Endodermal cell (in vitro differentiated cells): ENCODE measurements around the gene PPFIA2. TPM values are rescaled to one million over a fixed set of nuclear protein-coding genes. Genes with fewer than 3 reads are reported as not detected.

ENCODE experiments used
- DNase-seq: peaks from one replicate; pipeline ENCODE4 v3.0.0-alpha.2; 2017
- H3K27ac ChIP-seq: 2 replicates; pipeline ENCODE4 v1.5.1; 2013; ENCODE audit warnings: mild to moderate bottlenecking, low read depth, low read length, moderate library complexity
- H3K27me3 ChIP-seq: 2 replicates; pipeline ENCODE4 v1.6.1; 2013; ENCODE audit warnings: mild to moderate bottlenecking, low read length, moderate library complexity; ENCODE audit not compliant: insufficient read depth, control insufficient read depth, poor library complexity, severe bottlenecking
- H3K36me3 ChIP-seq: 2 replicates; pipeline ENCODE4 v1.7.0; 2013; ENCODE audit warnings: mild to moderate bottlenecking, low read length, moderate library complexity; ENCODE audit not compliant: control insufficient read depth, insufficient read depth
- H3K4me1 ChIP-seq: one replicate; pipeline ENCODE4 v1.7.0; 2013; ENCODE audit warnings: low read length; ENCODE audit not compliant: control insufficient read depth, insufficient read depth
- H3K4me3 ChIP-seq: 2 replicates; pipeline ENCODE4 v1.5.1; 2013; ENCODE audit warnings: mild to moderate bottlenecking, low read length, moderate library complexity
- H3K9ac ChIP-seq: 2 replicates; pipeline ENCODE4 v1.6.1; 2013; ENCODE audit warnings: mild to moderate bottlenecking, low read length, moderate library complexity; ENCODE audit not compliant: poor library complexity, severe bottlenecking; ENCODE audit errors: extremely low read depth
- H3K9me3 ChIP-seq: 2 replicates; pipeline ENCODE4 v1.6.1; 2013; ENCODE audit warnings: mild to moderate bottlenecking, low read length, moderate library complexity; ENCODE audit not compliant: control insufficient read depth
- H3K27ac Mint-ChIP-seq: 2 replicates; pipeline ENCODE4 v1.8.0; 2020; ENCODE audit warnings: mixed read lengths
- H3K27me3 Mint-ChIP-seq: 2 replicates; pipeline ENCODE4 v1.8.0; 2021; ENCODE audit warnings: mild to moderate bottlenecking, mixed read lengths; ENCODE audit not compliant: insufficient read depth
- H3K36me3 Mint-ChIP-seq: 2 replicates; pipeline ENCODE4 v1.8.0; 2020; ENCODE audit warnings: low read depth, mixed read lengths
- H3K4me1 Mint-ChIP-seq: 2 replicates; pipeline ENCODE4 v1.8.0; 2020; ENCODE audit warnings: mixed read lengths
- H3K4me3 Mint-ChIP-seq: 2 replicates; pipeline ENCODE4 v1.8.0; 2020; ENCODE audit warnings: mild to moderate bottlenecking, moderate library complexity, mixed read lengths
- H3K9me3 Mint-ChIP-seq: 2 replicates; pipeline ENCODE4 v1.8.0; 2020; ENCODE audit warnings: mild to moderate bottlenecking, mixed read lengths
- WGBS, 2 experiments: methylation state at CpG; one replicate each; pipeline versions ENCODE4 v1.1.5 to v1.1.7; 2013; ENCODE audit warnings: missing lambda C conversion rate in 2 of 2, mixed read lengths in 1 of 2; ENCODE audit not compliant: insufficient coverage in 1 of 2, insufficient read length in 1 of 2; 5-methylcytosine and 5-hydroxymethylcytosine counted together
- total RNA-seq, 2 donors: library from RNA; stranded (reverse); fragmentation: NEBNext Ultra II Directional in 1 of 2; extraction: Animal tissue kit (Norgen Biotek cat#: 25700) in 1 of 2; gene quantifications; 2 replicates in 1 of 2; 3 replicates in 1 of 2; pipeline ENCODE4 v1.2.1, GENCODE V29; 2021
- TF ChIP-seq, protein P1 (sequence below): fragments of 200-600 bp; sonication (generic); conservative IDR thresholded peaks from 2 replicates; pipeline ENCODE4 v1.5.0; 2021; ENCODE audit warnings: antibody characterized with exemption, mild to moderate bottlenecking

The PPFIA2 gene
- total RNA-seq, 2 donors from 2014 or later = 1.2 TPM; not detected in 1

DNA sequence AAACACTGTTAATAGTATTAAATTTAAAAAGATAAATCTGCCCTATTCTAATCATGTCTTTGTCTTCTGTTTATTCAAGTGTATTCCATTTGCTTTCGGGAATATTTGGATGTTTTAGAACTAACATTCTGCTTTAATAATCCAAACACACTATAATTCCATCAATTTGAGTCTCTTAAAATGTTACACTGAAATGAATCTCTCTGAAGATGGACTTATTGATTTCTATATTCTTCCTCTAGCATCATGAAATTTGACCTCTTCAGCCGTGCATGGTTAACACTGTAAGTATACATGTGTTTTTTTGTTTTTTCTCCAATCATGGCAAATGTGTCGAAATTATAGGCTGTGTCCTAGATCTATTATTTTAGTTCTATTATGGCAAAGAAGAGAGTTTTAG lies 342.1 kb downstream of the PPFIA2 start:
- no peaks in the 10 kb centered on the region for H3K4me1 Mint-ChIP-seq

DNA sequence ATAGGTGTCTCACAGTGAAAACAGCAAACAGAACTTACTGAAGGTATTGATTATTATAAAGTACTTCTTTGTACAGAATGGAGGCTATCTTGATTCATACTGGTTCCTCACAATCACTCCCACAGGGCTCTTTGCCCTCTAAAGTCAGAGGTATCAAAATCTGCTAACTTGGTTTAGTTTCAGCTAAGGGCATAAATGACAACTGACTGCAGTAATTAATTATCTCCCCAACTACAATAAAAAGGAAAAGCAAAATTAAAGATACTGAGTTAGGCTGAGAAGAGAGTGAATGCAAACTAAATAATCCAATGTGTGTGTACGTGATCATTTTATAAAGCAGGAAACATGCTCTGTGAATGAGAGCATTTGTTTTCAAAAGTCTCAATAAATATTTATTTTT lies 342.6 kb downstream of the PPFIA2 start:
- H3K9me3 ChIP-seq = peaks cover 7% of the 10 kb centered on the region
- no peak for DNase-seq
- Mint-ChIP-seq H3K27ac (no peak overlapping the region), H3K9me3 (no peaks in the 10 kb centered on the region), H3K36me3 (no peaks in the 10 kb centered on the region), H3K4me3 (no peak overlapping the region), H3K27me3 (no peaks in the 10 kb centered on the region), H3K4me1 (no peaks in the 10 kb centered on the region)
- TF ChIP-seq, protein P1, sequence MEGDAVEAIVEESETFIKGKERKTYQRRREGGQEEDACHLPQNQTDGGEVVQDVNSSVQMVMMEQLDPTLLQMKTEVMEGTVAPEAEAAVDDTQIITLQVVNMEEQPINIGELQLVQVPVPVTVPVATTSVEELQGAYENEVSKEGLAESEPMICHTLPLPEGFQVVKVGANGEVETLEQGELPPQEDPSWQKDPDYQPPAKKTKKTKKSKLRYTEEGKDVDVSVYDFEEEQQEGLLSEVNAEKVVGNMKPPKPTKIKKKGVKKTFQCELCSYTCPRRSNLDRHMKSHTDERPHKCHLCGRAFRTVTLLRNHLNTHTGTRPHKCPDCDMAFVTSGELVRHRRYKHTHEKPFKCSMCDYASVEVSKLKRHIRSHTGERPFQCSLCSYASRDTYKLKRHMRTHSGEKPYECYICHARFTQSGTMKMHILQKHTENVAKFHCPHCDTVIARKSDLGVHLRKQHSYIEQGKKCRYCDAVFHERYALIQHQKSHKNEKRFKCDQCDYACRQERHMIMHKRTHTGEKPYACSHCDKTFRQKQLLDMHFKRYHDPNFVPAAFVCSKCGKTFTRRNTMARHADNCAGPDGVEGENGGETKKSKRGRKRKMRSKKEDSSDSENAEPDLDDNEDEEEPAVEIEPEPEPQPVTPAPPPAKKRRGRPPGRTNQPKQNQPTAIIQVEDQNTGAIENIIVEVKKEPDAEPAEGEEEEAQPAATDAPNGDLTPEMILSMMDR = no peak
- no peaks in the 10 kb centered on the region for H3K27me3 ChIP-seq
- no peak overlapping the region for H3K27ac ChIP-seq
- H3K4me1 ChIP-seq = no peaks in the 10 kb centered on the region
- 100% methylated on average over 1 of the region's 1 CpG; no CpG with 5 or more reads in 1 of the 2 experiments for WGBS, 2 experiments
- H3K4me3 ChIP-seq = no peak overlapping the region
- H3K36me3 ChIP-seq = no peaks in the 10 kb centered on the region
- no peak overlapping the region for H3K9ac ChIP-seq

More for the DNA sequence above, 342.1 kb downstream of the PPFIA2 start:
- no peak overlapping the region for H3K9ac ChIP-seq
- H3K27ac Mint-ChIP-seq = no peak overlapping the region
- no peak overlapping the region for H3K4me3 Mint-ChIP-seq
- 84 to 90% methylated on average over 2 to 3 of the region's 3 CpGs for WGBS, 2 experiments
- H3K9me3 Mint-ChIP-seq = no peaks in the 10 kb centered on the region
- DNase-seq = no peak
- H3K4me1 ChIP-seq = no peaks in the 10 kb centered on the region
- H3K36me3 ChIP-seq = no peaks in the 10 kb centered on the region
- H3K27me3 Mint-ChIP-seq = no peaks in the 10 kb centered on the region
- no peaks in the 10 kb centered on the region for H3K36me3 Mint-ChIP-seq
- H3K9me3 ChIP-seq = peaks cover 7% of the 10 kb centered on the region
- H3K27me3 ChIP-seq = no peaks in the 10 kb centered on the region
- H3K27ac ChIP-seq = no peak overlapping the region
- TF ChIP-seq, protein P1 = no peak
- no peak overlapping the region for H3K4me3 ChIP-seq

DNA sequence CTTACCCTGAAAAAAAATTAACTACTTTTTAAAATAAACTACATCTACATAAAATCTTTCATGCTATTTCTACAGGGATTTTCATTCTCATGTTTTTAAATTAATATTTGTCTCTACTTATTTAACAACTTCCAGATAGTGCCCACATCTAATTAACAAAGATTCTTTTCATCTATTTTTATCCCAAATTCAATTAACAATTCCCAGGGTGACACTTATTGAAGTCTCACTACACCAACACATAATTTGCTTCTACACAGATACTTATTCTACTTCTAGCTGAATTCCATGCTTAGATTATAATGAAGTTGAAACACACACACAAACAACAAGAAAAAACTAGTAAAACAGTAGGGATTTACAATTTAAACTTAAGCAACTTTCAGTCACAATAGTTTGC lies 344.7 kb downstream of the PPFIA2 start:
- DNase-seq = no peak
- H3K4me1 Mint-ChIP-seq = no peaks in the 10 kb centered on the region
- TF ChIP-seq, protein P1 = no peak

More for the DNA sequence above, 344.7 kb downstream of the PPFIA2 start:
- Mint-ChIP-seq H3K27ac (no peak overlapping the region), H3K9me3 (no peaks in the 10 kb centered on the region), H3K27me3 (no peaks in the 10 kb centered on the region), H3K4me3 (no peak overlapping the region), H3K36me3 (no peaks in the 10 kb centered on the region)
- Histone ChIP-seq H3K27ac (no peak overlapping the region), H3K9ac (no peak overlapping the region), H3K4me1 (no peaks in the 10 kb centered on the region), H3K4me3 (no peak overlapping the region), H3K27me3 (no peaks in the 10 kb centered on the region), H3K36me3 (no peaks in the 10 kb centered on the region), H3K9me3 (no peaks in the 10 kb centered on the region)
